Heart left ventricle (tissue), 16 donors: ENCODE measurements around the gene TSPAN7. TPM values are rescaled to one million over a fixed set of nuclear protein-coding genes. Genes with fewer than 3 reads are reported as not detected.

Experiments
- ATAC-seq, 4 donors: fragments of 200-7000 bp; cut with Tn5 transposase; one replicate each; pipeline ENCODE4 v1.9.1; 2020 to 2022; ENCODE audit warnings: moderate library complexity in 4 of 4, mild to moderate bottlenecking in 3 of 4, moderate number of reproducible peaks in 1 of 4
- DNase-seq, 5 donors: peaks; one replicate each; pipeline ENCODE4 v3.0.0-alpha.2; 2020
- H3K27ac ChIP-seq, 12 donors: fragments of 200-600 bp; sonication (generic) in 4 of 12; one replicate each; pipeline versions ENCODE4 v1.5.0 to v1.8.0; 2016 to 2022; ENCODE audit warnings: mild to moderate bottlenecking in 2 of 12
- H3K27me3 ChIP-seq, 9 donors: fragments of 200-600 bp; sonication (generic) in 2 of 9; one replicate each; pipeline versions ENCODE4 v1.5.1 to v1.8.0; 2016 to 2022; ENCODE audit warnings: mild to moderate bottlenecking in 3 of 9
- H3K36me3 ChIP-seq, 9 donors: fragments of 200-600 bp; sonication (generic) in 2 of 9; one replicate each; pipeline versions ENCODE4 v1.5.0 to v1.8.0; 2018 to 2022; ENCODE audit warnings: mild to moderate bottlenecking in 2 of 9
- H3K4me1 ChIP-seq, 12 donors: fragments of 200-600 bp; sonication (generic) in 4 of 12; one replicate each; pipeline versions ENCODE4 v1.5.0 to v1.8.0; 2016 to 2022; ENCODE audit warnings: mild to moderate bottlenecking in 3 of 12
- H3K4me3 ChIP-seq, 12 donors: fragments of 200-600 bp; sonication (generic) in 4 of 12; one replicate each; pipeline versions ENCODE4 v1.5.0 to v1.8.0; 2017 to 2022; ENCODE audit warnings: mild to moderate bottlenecking in 9 of 12, moderate library complexity in 4 of 12
- H3K9me3 ChIP-seq, 12 donors: fragments of 200-600 bp; sonication (generic) in 4 of 12; one replicate each; pipeline versions ENCODE4 v1.5.0 to v1.8.0; 2016 to 2022; ENCODE audit warnings: mild to moderate bottlenecking in 1 of 12
- POLR2A ChIP-seq, 2 donors: fragments of 450-650 bp; IDR thresholded peaks; one replicate each; pipeline ENCODE4 v1.6.1; 2017; ENCODE audit warnings: antibody characterized with exemption in 2 of 2, mild to moderate bottlenecking in 2 of 2, moderate library complexity in 2 of 2
- WGBS, 4 donors: extraction: QIAGEN DNeasy Blood & Tissue Kit in 2 of 4; methylation state at CpG; one replicate each; pipeline versions ENCODE4 v1.1.5 to v1.1.7; 2013 to 2018; 5-methylcytosine and 5-hydroxymethylcytosine counted together
- intact Hi-C, 10 donors: fragments of 100-400 bp; cut with DNase I; formaldehyde crosslinking; loops; one replicate each; pipeline versions ENCODE4 v1.11.1 to v1.14.2; 2022
- polyA plus RNA-seq, 2 donors: library from polyadenylated mRNA; stranded (reverse); fragments of 200-250 nt; gene quantifications; one replicate each; pipeline ENCODE4 v1.2.3, GENCODE V29; 2013
- total RNA-seq, 9 donors: library from RNA; depleted of rRNA in 2 of 9; stranded (reverse); fragments of >200 nt in 2 of 9; fragmentation: NEBNext Ultra II Directional in 3 of 9; extraction: Animal tissue kit (Norgen Biotek cat#: 25700) in 3 of 9; gene quantifications; one replicate each; pipeline versions ENCODE4 v1.1.0 to v1.2.4, GENCODE V29; 2016 to 2023
- TF ChIP-seq, protein P1 (sequence below), 12 donors: fragments of 200-600 bp; sonication (generic) in 4 of 12; IDR thresholded peaks; one replicate each; pipeline versions ENCODE4 v1.5.0 to v1.8.0; 2018 to 2022; ENCODE audit warnings: antibody characterized with exemption in 12 of 12, mild to moderate bottlenecking in 5 of 12
- donor health status: ischemic (EF 13 %, LVEDD 7.1; RV severe dilation, severe dysfunction).
- donor health status: healthy with polysubstance abuse.
- donor health status: DM: no; HTN: yes; CAD: no.
- donor health status: DM: no; HTN: no; CAD: no.
- donor health status: ischemic (EF 25% LVEDD 6.9; RV normal size, moderate dysfunction).
- donor health status: ischemic (EF 25% LVEDD 5.7; RV mildly dilated, moderate dysfunction).
- donor health status: healthy.
- donor health status: DM: yes; HTN: yes; CAD: no.
- donor health status: ischemic (EF 35%, LVEDD 5.7; RV mildly dilated, moderate dysfunction).
- donor health status: nonischemic (EF 11% LVEDD 7.7; RV severe dilation, severe dysfunction).
- donor health status: DM: yes; HTN: yes; CAD: no.
- donor health status: PGD.
- donor health status: ischemic (EF 29% LVEDD 5.4; RV normal size, mild dysfunction).
- donor health status: nonischemic (EF 23%, LVEDD 6.1; RV moderate dilation, normal function).

The TSPAN7 gene
- total and polyA plus RNA-seq, 11 donors: 9.1 to 48.5 (median 20.2) TPM

DNA sequence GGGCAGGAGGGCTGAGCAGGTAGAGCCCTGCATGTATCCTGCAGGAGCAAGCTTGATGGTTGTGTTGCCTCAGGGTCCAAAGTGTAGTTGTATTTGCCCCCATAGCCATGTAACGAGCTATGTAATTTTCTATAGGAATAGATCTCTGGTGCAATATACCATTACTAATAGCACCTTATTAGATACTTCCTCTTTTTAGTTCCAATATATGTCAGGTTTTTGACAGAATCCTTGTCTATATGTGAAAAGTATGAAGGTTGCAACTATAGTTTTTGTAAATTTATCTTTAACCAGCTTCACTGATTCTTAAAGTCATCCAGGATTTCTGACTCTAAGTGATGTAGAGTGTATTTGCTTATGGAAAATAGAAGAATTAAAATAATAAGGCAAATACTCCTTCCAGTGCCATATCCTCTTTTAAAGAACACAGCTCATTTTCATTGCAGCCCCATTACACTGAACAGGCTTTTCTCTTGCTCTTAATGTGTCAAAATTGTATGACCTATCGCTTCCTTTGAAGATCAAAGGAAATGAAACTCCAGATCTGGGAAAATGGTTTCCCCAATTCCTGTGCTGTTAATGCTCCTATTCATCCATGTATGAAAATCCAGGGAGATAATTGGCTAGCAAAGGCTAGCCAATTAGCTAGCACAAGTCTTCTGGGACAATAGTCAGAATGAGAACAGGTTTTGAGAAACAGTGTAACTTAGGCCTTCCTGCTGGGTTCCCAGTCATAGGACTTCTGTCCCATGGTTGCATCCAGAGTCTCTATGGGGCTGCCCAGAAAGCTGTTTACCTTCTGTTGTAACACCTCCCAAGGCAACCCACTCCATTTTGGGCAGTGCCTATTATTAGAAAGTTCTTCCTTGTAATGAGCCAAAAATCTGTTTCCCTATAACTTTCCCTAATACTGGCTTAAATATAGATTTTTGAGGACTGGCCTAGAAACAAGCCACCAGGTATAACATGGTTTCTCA, 90.6 kb downstream of the TSPAN7 start:
- ATAC-seq (peak; percentile 58 to 85 (median 68)), DNase-seq (no peak)
- peaks cover 0 to 6% (median 0%) of the 10 kb centered on the region in 9 donors for H3K27me3 ChIP-seq
- no peak overlapping the region for H3K4me3 ChIP-seq
- 69 to 97% (median 86%) methylated on average over 2 of the region's 2 CpGs for WGBS, 4 donors
- peak overlapping the region in 1 of 12 donors; percentile 12 for H3K27ac ChIP-seq
- no peaks in the 10 kb centered on the region for H3K36me3 ChIP-seq
- H3K9me3 ChIP-seq: no peaks in the 10 kb centered on the region
- intact Hi-C loops: loop anchor here in 6 of 10 donors (5.0 to 10.0 kb wide), 4 partner anchors 90 to 317 kb away; partner anchors contain the start of gene TSPAN7 (in 1 of the 6)
- peaks cover 0 to 3% (median 0%) of the 10 kb centered on the region in 12 donors for H3K4me1 ChIP-seq
- TF ChIP-seq, protein P1, sequence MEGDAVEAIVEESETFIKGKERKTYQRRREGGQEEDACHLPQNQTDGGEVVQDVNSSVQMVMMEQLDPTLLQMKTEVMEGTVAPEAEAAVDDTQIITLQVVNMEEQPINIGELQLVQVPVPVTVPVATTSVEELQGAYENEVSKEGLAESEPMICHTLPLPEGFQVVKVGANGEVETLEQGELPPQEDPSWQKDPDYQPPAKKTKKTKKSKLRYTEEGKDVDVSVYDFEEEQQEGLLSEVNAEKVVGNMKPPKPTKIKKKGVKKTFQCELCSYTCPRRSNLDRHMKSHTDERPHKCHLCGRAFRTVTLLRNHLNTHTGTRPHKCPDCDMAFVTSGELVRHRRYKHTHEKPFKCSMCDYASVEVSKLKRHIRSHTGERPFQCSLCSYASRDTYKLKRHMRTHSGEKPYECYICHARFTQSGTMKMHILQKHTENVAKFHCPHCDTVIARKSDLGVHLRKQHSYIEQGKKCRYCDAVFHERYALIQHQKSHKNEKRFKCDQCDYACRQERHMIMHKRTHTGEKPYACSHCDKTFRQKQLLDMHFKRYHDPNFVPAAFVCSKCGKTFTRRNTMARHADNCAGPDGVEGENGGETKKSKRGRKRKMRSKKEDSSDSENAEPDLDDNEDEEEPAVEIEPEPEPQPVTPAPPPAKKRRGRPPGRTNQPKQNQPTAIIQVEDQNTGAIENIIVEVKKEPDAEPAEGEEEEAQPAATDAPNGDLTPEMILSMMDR (IDR thresholded peaks at IDR 0.05): no peak
- TF ChIP-seq POLR2A (IDR thresholded peaks at IDR 0.05): no peak

DNA sequence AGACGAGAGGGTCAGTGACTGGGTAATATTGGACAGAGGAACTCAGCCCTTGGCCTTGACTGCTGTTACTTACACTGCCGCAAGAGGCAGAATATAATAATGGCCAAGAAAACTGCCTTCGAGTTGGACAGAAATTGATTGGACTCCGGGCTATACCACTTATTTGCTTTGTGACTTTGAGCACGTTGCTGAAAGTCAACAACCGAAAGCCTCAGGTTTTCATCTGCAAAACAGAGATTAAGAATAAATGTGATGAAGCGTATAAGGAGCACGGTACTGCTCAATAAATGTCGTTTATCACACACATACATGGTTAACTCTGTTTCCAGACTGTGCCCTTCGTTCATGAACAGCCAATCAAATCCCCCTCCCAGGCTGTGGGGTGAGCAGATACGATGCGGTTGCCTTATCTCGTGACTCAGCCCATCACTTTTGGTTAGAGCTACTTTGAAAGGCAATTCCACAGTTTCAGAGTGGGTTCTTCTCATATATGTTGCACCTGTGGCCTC, 91.6 kb downstream of the TSPAN7 start:
- DNase-seq: no peak
- no peak overlapping the region for H3K4me3 ChIP-seq
- H3K9me3 ChIP-seq: no peaks in the 10 kb centered on the region
- no peaks in the 10 kb centered on the region for H3K36me3 ChIP-seq
- no peak overlapping the region for H3K27ac ChIP-seq
- TF ChIP-seq, protein P1 (IDR thresholded peaks at IDR 0.05): no peak
- TF ChIP-seq POLR2A (IDR thresholded peaks at IDR 0.05): no peak
- H3K27me3 ChIP-seq: peaks cover 0 to 9% (median 0%) of the 10 kb centered on the region in 9 donors
- intact Hi-C loops: loop anchor here in 6 of 10 donors (5.0 to 10.0 kb wide), 4 partner anchors 91 to 318 kb away; partner anchors contain the start of gene TSPAN7 (in 1 of the 6)
- no peak for ATAC-seq
- peaks cover 0 to 3% (median 0%) of the 10 kb centered on the region in 12 donors for H3K4me1 ChIP-seq
- WGBS, 4 donors: 81 to 97% (median 87%) methylated on average over 13 of the region's 13 CpGs

DNA sequence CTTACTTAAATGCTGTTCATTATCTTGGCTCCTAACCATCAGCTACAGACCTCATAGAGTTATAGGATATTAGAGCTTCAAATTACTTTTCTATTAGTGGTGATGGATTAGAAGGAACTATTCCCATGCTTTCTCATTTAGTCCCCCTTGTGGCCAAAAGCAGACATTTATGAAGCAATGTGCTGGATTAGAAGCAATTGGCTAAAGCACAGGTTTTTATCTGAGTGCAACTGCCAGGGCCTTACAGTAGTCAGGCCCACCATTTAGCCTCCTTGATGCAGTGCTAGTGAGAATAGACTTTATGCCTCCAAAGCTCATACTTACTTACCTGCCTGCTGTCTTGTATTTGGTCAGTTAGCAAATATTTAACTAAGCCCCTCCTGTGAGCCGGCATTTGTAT, 93.0 kb downstream of the TSPAN7 start:
- DNase-seq (no peak), ATAC-seq (peak in 3 of 4 donors; percentile 29 to 55 (median 50))
- Histone ChIP-seq H3K4me1 (peaks cover 0 to 3% (median 0%) of the 10 kb centered on the region in 12 donors), H3K27ac (no peak overlapping the region), H3K9me3 (no peaks in the 10 kb centered on the region), H3K36me3 (no peaks in the 10 kb centered on the region), H3K27me3 (peaks cover 0 to 9% (median 0%) of the 10 kb centered on the region in 9 donors), H3K4me3 (no peak overlapping the region)
- TF ChIP-seq, protein P1 (IDR thresholded peaks at IDR 0.05): peak; percentile 29 to 61 (median 45)
- no peak for TF ChIP-seq POLR2A (IDR thresholded peaks at IDR 0.05)
- 89 to 100% (median 97%) methylated on average over 1 of the region's 1 CpG for WGBS, 4 donors
- intact Hi-C loops: loop anchor here in 6 of 10 donors (5.0 to 10.0 kb wide), 4 partner anchors 92 to 320 kb away; partner anchors contain the start of gene TSPAN7 (in 1 of the 6)
